HG02798 (cell line): Measurements from ENCODE around the gene KCNIP4.

Experiments used
- ATAC-seq: cut with Tn5 transposase; IDR thresholded peaks from one replicate; pipeline ENCODE4 v1.9.1; 2021; ENCODE audit warnings: mild to moderate bottlenecking; ENCODE audit not compliant: unreplicated experiment, poor library complexity

The KCNIP4 gene

DNA sequence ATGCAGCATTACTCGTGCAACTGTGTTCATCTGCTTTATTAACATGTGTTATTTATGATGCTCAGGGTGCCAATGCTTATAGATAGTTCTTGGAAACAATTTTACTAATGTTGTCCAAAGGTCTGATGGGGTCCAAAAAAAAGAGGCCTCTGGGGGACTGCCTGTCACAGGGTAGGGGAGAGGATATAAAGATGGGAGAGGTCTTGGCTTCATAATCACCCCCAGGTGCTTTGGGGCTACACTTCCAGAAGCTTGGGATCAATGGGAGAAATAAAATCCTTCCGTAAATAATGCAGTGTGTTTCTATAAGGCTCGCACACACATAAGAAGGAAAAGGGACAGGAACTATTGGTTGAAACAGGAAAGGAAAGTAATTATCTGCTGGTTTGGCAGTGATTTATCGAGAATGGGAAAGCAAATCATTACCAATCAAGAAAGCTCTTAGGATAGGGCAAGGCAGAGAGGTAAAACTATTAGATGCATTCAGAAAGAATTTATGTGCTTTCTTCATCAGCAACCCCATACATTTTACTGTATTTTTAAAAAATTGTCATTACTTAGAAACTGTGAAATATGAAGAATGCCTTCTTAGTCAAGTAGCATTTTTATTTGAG, 677.0 kb downstream of the KCNIP4 start:
- ATAC-seq: no peak

DNA sequence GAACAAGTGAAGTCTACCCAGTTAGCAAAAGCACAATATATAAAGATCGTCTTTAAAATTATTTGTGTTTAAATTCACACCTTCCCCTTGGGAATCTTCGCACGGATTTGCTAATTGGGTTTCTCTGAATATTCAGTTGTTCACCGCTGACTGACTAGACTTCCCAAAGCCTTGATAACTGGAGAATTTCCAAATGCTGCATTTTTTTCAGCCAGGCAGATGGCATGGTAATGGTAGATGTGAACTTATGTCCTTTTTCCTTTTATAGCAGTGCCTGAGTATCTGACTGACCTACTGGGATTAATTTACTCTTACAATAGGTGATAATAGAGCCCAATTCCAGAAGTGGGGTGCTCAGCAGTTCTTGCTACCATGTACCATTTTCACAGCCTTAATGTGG, 700.2 kb downstream of the KCNIP4 start:
- no peak for ATAC-seq

DNA sequence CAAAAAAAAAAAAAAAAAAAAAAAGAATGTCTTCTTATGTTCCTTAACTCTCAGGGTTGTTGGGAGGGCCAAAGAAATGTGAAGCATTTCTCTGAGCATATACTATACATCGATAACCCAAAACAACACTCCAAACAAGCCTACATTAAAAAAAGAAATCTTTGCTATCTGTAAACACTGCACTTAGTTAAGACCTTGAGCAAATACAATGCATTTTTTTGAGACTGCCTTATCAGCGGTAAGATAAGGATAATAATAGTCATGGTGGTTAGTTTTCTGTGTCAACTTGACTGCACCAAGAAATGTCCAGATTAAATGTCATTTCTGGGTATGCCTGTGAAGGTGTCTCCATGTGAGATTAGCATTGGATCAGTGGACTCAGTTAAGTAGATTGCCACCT, 706.4 kb downstream of the KCNIP4 start:
- no peak for ATAC-seq

- no peak for ATAC-seq
These were observed 721.7 kb downstream of the KCNIP4 start for GRCh38 chr4:21226637-21227538.

- ATAC-seq: no peak
These were observed 736.7 kb downstream of the KCNIP4 start for GRCh38 chr4:21211846-21212245.

- no peak for ATAC-seq
These were observed 738.7 kb downstream of the KCNIP4 start for GRCh38 chr4:21209860-21210259.

GRCh38 chr4:21205821-21206531, 742.6 kb downstream of the KCNIP4 start:
- no peak for ATAC-seq

DNA sequence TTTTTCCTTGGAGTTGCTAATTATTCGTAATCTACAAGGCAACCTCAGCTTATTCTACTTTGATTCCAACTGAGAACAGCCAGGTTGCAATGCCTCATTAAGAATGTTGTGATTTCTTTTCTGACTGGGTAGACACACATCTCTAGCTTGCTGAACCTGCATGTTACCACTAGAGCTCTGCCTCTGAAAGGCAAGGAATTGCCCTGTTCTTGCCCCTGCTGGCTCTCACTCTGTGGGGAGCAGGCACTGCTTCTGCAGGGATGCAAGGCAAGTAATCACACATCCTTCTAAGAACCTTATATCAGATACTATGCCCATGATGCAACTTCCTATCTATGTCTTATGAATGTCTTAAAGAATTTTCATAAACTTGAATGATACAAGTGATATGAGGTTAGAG, 745.2 kb downstream of the KCNIP4 start:
- no peak for ATAC-seq

DNA sequence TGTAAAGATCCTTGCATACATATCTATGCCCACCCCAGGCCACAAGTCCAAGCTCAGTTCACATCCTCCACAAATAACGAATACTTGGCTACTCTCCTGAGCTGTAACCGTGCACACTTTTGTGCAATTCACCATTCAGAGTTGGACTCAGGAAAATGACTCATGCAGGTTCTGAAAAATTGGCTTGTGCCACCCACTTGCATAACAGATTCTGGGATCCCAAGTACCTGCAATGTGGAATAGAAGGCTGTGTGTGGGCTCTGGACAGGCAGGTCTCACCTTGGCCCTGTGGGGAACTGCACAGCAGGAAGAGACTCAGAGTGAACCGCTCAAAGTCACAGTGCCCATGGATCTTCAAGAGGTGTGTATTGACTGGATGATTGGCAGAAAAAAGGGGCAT, 745.6 kb downstream of the KCNIP4 start:
- ATAC-seq: no peak

DNA sequence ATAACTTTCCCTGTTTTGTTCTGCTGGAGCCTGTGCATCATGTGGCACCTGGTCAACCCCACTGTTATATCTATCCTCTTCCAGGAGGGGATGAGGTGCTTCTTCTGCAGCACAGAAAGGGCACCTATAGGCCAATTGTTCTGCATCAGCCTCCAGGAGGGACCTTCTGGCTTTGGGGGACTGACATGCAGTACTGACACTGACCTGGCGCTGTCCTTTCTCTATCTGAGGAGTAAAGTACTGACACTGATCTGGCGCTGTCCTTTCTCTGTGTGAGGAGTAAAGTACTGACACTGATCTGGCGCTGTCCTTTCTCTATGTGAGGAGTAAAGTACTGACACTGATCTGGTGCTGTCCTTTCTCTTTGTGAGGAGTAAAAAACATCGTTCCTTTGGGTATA, 749.9 kb downstream of the KCNIP4 start:
- no peak for ATAC-seq

DNA sequence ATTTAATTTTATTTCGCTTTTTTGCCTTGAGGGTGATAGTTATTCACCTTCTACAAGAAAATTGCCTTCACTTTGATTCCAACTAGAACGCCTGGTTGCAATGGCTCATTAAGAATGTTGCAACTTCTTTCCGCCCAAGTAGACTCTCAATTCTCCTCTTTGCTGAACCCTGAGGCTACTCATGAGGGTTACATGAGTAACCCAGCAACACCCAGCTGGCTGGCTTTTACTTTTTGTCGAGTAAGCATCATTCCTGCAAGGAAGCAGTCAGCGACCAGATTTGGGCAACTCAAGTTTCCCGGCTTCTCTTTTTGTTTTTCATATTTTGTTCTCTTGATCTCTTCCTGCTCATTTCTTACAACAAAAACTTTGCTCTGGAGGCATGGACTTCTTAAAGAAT, 752.9 kb downstream of the KCNIP4 start:
- ATAC-seq: no peak

DNA sequence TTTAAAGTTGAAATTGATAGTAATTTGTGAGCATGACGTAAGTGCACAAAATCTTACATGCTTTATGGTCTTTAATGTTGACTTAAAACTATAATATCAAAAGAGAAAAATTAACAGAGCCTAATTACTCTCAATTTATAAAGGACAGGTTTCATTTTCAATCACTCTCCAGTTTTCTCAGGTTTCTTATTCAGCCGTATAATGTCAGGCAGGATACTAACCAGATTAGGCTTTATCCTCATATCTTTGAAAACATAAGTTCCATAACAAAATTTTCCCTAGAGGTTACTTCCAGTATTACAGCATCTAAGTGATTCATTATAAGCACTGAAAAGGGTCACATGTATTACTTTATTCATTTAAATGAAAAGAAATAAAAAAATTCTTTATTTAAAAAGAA, 756.2 kb downstream of the KCNIP4 start:
- ATAC-seq: no peak

GRCh38 chr4:21191317-21191716, 757.3 kb downstream of the KCNIP4 start:
- no peak for ATAC-seq

DNA sequence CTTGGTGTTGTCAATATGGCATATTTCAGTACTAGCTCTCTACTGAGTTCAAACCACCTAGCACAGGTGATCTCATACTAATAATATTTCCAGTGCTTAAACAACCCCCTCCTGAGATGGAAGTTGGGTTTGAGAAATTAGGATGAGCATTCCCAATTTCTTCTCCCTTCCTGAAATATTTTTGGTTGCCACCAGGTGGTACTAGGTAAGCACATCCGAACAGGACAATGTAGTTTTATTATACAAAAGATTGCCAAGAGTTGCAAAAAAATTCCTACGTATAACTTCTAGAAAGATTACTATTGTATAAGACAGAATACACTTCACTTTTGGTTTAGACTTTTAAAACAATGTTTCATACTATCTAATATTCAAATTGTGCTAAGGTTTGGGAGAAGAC, 763.8 kb downstream of the KCNIP4 start:
- no peak for ATAC-seq

GRCh38 chr4:21181716-21182115, 766.9 kb downstream of the KCNIP4 start:
- no peak for ATAC-seq

DNA sequence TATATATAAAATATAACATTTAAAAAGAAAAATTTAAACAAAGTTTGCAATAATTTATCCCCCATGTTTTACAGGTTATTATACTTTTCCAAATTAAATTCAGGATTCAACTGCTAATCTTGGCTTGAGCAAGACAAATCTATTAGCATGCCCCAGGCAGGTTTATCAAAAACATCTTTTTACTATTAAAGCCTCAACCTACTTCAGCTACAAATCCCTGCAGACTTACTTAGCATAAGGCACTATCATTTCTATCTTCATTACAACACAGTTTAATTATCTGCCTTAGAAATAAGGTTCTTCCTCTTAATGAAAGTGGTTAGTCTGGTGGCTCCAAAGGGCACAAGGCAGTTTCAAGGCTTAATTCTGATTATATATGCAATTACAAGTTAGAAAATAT, 770.7 kb downstream of the KCNIP4 start:
- ATAC-seq: no peak

GRCh38 chr4:21177092-21177491, 771.5 kb downstream of the KCNIP4 start:
- no peak for ATAC-seq

- ATAC-seq: no peak
These were observed 780.9 kb downstream of the KCNIP4 start for GRCh38 chr4:21167711-21168110.

- no peak for ATAC-seq
These were observed 793.2 kb downstream of the KCNIP4 start for GRCh38 chr4:21155367-21155766.

DNA sequence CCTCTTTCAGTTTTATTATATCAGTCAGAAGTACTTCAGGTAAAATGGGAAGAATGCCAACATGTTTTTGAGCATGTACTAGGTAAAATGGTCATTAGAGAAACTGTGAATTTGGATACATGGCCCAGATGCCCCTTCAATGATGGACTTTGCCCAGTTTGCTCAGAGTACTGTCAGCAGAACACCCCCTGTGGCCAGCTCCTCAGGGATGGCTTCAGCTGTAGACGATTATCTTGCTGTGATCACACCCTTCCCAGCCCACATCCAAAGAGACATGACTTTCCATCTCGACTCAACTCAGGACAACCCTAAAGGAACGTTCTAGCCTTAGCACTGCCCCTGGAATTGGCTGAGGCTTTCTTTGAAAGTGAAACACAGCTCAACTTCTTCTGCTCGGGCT, 809.2 kb downstream of the KCNIP4 start:
- ATAC-seq: no peak

- ATAC-seq: no peak
These were observed 812.4 kb downstream of the KCNIP4 start for GRCh38 chr4:21136051-21136630.
